Epidermal melanocyte (primary cell): ENCODE results near the gene MXRA7.

ENCODE experiments used
- DNase-seq: peaks from one replicate; pipeline ENCODE4 v3.0.0; 2011; ENCODE audit warnings: low spot score; ENCODE audit not compliant: insufficient read length

The MXRA7 gene

DNA sequence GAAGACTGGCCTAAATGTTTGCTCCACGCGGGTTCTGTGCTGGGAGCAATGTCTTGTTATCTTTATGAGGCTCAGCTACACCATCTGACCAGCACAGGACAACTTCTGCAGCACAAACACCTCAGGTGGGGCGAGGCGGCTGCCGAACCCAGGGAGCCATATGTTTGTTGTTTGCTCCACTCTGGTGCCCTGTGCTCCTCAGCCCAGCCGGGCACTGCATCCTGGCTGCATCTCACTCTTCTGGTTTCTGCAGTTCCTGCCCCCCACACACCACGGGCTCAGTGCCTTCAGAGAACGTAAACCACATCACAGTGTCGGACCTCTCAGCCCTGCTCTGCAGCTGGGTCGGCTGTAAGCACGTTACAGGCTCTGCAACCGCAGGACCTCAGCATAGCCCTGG is 32.4 kb downstream of the MXRA7 start:
- DNase-seq, result no peak

DNA sequence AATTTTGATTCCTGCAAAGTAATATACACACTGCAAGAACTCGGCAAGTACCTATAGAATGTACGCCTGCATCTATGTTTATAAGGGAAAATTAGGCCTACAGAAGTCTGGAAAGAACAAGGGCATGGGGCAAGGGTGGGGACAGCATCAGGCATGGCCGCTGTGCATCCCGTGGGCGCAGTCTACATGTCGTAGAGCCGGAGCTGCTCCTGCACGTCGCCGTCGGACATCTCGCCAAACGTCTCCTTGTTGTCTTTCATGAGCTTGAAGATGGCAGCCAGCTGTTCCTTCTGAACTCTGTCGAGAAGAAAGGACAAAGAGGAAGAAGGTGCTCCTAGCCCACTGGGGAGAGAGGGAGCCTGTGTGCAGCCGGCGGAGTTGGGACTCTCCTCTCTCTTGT is 33.4 kb downstream of the MXRA7 start:
- no peak for DNase-seq

DNA sequence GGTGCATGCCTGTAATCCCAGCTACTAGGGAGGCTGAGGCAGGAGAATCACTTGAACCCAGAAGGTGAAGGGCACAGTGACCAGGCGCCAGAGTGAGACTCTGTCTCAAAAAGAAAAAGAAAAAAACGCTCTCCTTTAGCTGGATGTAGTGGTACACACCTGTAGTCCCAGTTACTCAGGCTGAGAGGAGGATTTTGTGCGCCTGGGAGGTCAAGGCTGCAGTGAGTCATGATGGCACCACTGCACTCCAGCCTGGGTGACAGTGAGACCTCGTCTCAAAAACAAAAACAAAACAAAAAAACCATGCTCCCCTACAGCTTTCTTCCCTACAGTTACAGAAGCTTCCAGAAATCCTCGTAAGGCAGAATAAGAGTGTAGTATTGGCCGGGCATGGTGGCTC is 34.1 kb downstream of the MXRA7 start:
- DNase-seq, result no peak

DNA sequence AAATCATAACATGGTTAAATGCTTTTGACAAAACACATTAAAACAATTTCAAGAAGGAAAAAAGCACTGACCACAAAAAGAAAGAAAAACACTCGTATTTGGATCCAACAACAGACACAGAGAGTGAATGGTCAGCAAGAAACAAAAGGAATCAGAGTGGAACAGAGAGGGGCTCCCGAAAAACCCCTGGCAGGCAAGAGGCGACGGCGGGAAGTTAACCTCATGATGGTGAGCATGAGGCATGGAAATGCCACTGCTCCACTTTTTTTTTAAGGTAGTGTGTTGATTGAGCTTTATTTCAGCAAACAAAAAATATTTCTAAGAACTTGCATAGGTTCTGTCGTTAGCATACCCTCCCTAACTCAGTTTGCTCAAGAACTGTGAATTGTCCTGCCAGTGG is 35.1 kb downstream of the MXRA7 start:
- DNase-seq, result no peak

DNA sequence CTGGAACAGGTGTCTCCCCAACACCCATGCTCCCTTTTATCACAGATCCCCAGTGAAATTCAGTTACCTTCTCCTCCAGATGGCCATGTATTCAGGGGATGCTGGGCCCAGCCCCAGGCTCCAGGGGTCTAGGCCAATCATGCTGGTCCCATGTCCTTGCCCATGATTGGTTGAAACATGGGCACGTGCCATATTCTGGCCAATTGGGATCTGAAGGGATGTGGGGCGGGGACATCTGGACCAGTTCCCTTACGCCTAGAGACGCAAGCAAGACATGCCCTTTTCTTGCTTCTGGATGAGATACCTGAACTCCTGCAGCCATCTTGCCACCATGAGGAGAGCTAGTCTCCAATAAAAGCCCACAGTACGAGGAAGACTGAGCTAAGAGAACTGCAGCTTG is 36.2 kb downstream of the MXRA7 start:
- DNase-seq, result no peak

DNA sequence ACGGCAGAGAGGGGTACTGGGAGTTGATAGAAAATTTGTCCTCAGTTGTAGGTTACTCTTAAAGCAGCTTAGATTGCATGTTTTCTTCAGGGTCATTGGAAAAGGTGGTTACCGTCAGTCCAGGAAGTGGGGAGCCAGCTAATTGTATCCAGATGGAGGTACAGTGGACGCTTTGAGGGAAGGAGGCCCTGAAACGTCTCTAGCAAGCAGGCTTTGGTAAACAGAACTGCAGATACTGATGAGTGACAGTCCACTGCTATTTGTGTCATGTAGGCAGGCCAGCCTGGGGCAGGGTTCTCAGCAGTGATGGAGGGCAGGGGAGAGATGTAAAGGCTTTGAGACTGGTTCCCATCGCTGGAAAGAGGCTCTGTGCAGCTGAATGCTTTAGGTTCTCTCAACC is 37.0 kb downstream of the MXRA7 start:
- no peak for DNase-seq

DNA sequence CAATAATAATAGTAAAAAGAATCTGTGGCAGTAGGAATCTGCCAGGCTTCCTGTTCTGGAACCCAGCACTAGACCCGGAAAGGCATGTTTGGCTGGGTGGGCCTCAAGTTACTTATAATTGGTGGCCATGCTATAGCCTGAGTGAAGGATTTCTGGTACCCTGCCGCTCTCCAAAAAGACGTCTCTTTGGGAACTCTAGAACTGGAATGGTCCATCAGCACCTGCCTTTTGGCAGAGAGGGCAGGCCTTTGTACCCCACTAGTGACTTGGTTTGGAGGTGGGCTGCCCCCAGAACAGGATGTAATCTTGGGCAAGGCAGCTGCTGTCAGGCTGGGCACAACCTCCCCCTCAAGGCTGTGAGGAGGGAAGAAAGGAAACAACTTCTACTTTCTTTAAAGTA is 37.9 kb downstream of the MXRA7 start:
- no peak for DNase-seq

DNA sequence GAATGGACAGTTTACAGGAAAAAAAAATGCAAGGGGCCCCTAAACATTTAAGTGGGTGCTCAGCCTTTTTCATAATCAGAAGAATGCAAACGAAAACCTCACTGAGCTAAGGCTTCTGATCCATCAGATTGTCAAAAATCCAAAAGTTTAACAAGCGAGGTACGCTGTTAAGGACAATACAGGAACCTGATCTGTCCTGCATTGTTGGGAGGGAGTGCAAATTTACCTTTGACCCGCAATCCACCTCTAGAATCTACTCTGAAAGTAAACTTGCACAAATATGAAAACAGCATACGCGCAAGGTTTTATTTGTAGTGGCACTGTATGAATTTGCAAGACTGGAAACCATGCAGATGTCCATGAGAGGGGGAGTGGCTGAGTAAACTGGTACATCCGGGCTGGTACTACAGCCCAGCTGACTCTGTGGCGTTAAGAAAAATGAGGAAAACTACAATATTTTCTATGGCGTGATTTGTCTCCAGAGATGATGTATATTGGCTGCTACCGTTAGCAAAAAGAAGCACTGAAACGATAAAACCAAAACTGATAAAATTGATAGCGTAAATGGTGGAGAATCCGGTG is 38.4 kb downstream of the MXRA7 start:
- DNase-seq, result no peak

DNA sequence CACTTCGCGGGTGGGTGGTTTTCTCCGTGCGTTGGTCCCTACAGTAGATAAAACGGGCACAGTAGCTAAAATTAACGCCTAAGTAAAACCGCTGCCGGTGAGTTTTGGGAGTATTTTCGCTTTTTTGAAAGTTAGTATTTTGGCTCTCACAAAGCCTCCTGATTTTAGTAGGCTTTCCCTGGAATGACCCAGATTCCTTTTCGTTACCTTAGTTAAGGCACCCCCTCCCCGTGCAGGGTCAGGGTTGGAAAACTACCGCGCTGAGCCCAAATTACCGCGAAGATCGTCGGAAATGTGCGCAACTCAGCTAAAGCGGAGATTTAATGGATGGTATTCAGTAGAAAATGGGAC is 38.9 kb downstream of the MXRA7 start:
- no peak for DNase-seq

DNA sequence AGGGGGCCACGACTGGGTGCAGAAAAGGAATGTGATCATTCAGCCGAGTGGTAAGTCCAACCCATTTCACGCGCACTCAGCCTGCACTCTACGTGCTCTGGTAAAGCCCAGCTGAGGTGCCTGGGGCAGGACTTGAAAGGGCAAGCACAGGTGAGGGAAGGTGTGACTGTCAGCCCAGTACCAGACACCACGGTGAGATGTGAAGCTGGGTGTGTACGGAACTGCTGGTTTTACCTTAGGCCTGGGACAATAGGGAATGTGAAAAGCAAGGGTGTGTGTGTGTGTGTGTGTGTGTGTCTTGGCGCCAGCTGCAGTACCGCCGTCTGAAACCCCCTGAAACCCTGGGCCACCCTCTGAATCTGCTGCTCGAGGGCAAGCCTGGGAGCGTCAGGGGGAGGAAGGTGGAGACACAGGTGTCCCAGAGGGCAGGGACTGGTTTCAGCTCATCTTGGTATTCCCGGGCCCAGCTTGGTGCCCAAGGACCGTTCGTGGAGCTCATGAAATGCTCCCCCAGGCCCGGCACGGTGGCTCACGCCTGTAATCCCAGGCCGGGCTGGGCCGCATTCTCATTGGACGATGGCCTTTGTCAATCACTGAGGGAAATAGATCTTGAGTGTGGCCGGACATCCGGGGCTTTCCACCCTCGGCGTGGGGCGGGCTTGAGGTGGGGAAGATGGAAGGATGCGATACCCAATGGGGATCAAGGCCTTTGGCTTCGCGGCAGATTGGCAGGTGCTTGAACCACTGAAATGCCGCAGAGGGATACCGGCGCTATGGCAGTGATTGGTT is 39.4 kb downstream of the MXRA7 start:
- DNase-seq, result peak; percentile 100

DNA sequence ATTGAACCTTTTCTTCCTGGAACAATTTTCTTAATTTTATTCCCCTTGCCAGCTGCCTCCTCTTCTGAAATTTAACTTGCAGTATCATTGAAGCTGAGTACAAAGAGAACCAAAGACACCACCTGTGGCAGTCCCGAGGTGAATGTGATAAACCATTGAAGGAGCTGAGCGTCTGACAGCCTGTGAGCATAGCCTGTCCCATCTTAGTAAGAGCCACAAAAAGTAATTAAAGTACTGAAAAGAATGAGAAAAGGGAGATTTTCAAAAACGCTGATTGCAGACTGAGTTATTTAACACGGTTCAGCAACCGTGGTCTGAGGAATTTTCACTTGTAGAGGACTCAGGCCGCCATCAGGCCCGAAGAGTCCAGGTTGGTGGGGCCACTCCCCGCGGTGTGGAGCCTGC is 40.0 kb downstream of the MXRA7 start:
- DNase-seq, result no peak

DNA sequence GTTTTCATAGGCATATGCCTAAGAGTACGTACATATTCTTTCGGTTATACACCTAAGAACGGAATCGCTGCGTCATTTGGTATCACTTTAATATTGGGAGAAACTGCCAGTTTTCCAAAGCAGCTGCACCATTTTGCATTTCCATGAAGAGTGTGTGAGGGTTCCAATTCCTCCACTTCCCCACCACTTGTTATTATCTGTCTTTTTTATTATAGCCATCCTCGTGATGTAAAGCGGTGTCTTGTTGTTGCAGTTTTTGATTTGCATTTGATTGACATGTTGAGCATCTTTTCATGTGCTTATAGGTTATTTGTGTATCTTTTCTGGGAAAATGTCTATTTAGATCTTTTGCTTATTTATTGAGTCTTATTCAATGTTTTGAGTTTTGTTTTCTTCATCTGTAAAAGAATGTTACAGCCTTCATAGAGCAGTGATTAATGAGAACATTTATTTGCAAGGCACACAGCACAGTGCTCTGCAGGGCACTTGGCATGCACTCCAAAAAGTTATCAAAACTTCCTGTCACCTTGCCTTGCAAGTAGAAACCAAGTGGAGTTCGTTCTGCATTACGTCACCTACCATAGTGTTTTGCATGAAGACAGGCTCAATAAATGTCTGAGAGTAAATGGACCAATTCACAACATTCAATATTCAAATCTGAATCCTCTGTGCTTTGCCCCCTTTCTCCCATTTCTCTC is 40.6 kb downstream of the MXRA7 start:
- no peak for DNase-seq

DNA sequence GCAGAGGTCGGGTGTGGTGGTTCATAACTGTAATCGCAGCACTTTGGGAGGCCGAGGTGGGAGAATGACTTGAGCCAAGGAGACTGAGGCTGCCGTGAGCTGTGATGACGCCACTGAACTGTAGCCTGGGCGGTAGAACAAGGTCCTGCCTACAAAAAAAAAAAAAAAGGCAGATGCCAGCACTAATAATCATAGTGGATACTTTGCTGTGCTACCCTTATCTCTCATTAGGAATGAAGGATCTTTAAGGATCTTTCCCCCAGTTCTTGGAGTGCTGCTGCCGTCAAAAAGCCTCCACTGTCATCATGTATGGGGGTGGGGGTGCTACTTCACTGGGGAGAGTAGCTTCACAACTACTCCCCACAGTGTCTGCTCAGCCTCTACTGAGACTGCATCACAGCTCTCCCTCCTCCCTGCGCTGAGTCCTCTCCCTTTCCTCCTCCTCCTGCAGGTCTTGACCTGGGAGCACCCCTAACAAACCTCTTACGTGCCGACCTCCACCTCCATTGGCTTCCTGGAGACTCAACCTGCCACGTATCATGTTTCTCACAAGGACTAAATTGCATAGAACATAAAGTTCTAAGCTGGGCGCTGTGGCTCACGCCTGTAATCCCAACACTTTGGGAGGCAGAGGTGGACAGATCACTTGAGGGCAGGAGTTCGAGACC is 42.8 kb downstream of the MXRA7 start:
- DNase-seq, result no peak

DNA sequence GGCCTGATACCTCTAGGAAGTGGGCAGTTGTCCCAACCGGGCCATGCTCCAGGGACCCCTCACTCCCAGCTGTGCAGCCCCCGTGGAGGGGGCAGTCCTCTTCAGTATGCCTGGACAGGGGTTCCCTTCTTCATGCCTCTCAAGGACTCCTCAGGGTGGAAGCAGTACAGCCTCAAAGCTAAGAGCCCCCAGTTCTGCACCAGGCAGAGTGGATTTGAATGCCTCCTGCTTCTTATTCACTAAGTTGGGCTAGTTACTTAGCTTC is 43.3 kb downstream of the MXRA7 start:
- DNase-seq, result no peak

DNA sequence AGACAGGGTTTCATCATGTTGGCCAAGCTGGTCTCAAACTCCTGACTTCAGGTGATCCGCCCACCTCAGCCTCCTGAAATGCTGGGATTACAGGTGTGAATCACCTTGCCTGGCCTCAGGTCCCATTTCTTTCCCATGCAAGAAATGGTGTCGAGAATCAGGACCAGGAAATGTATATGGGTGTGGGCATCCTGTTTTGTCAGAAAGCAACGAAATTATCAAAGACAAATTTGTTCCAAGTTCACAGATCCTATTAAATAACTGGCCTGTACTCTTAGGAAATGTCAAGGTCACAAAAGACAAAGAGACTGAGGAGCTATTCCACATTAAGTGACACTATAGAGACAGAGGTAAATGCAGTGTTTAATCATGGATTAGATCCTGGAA is 50.1 kb downstream of the MXRA7 start:
- no peak for DNase-seq

DNA sequence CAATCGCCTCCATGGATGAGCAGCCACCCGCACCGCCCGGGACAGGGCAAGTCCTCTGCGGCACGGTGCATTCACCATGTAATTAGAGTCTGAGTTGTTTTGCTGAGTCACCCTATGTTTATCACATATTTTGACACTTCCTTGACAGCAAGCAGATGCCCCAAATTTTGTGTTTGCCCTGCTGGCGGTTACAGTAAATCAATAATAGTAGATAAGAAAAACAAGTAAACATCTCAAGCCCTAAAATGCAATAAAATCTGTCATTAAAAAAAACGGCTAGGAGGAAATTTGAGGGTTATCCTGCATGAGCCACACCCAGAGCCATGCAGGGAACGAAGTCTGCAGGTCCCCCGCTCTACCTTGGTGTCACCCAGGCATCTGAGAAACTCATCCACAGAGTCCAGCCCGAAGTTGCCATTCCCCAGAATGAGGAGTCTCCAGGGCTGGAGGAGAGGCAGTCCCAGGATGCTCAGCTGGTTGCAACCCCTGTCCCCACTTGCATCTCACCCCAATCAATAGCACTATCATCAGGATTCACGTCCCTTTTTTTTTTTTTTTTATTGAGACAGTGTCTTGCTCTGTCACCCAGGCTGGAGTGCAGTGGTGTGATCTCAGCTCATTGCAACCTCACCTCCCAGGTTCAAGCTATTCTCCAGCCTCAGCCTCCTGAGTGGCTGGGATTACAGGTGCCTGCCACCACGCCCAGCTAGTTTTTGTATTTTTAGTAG is 50.7 kb downstream of the MXRA7 start:
- no peak for DNase-seq

DNA sequence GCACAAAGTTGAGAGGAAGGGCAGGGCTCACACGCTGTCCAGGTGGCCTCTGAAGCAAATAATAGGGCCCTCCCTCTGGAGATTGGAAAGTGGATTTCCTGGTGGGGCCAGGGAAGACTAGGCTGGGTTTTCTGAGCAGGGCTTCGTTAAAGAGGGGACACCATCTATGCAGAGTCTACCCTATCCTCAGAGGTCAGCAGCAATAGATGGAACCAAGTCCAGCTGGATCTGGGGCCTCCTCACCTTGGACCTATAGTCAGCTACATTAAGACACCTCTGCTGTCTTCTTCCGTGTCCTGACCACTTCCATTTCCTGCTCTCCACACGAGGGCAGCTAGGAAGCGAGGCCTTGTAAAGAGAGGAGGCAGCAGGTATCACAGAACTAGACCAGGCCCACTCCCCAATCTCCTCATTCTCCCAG is 52.5 kb downstream of the MXRA7 start:
- no peak for DNase-seq

DNA sequence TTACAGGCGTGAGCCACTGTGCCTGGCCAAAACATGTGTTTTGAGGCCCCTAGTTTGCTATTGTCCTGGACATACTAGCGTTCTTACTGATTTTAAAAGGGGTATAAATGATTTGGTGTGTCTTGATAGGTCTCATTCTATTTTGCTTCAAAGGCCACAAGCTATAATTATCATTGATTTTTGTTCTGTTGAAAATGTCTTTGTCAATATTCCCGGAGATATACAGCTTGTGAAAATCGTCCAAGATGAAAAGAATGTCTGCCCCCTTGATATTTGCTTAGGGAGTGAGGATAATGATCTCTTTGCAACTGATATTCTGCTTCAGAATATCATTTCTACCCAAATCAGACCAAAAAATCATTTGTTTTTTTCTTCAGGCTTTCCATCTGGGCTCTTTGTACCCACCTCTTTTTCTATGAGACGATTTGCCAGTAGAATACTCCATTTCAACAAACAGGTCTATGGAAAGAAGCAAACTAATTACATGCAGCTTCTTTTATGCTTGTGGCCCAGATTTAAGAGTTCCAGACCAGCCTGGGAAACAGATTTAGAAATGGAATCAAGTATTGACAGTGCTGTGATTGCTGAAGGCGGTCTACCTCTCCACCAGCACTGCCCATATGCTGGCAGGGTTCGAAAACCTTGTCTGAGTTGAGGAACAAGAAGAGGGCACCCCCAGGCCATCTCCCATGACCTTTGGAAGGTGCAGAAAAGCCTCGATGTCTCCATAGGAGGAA is 53.1 kb downstream of the MXRA7 start:
- no peak for DNase-seq

DNA sequence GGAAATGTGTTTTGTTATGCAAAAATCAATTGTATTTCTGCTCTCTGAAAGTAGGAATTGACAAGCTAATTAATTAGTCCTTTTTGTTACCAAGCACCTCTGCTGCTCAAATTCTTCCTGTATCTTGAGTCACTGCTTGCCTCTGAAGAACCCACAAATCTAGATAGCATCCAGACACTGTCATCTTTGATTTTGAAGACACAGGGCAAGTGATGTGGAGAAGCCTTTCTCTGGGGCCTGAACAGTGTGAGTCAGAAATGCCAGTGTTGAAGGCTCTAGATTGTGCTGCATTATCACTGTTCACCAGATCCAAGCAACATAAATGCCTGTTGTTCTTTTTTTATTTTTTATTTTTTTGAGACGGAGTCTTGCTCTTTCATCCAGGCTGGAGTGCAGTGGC is 56.4 kb downstream of the MXRA7 start:
- no peak for DNase-seq

DNA sequence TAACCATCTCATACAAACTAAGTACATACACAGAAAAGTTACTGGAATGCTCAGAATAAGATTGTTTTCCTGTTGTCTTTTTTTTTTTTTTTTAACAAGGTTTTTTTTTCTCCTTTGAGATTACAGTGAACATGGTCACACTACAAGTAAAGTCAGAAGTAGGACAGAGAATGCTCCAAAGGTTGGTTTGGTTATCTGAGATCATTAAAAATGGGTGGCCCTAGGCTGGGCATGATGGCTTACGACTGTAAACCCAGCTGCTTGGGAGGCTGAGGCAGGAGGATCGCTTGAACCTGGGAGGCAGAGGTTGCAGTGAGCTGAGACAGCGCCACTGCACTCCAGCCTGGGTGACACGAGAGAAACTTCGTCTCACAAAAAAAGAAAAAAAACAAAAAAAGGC is 60.3 kb downstream of the MXRA7 start:
- no peak for DNase-seq

DNA sequence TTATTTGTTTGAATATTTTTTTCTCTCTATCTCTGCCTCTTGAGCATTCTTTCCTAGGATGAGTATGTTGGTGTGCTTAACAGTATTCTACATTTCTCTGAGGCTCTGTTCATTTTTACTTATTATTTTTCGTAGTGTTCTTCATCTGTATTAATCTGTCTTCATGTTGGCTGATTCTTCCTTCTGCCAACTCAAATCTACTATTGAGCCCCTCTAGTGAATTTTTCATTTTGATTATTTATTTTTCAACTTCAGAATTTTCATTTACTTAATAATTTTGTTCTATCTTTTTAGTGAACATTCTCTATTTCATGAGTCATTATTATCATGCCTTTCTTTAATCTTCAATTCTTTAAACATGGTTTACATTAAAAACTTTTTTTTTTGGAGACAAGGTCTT is 64.1 kb downstream of the MXRA7 start:
- DNase-seq, result no peak
